ENCODE measurements around the gene IFNA7.
A peak's percentile ranks its signal among the peaks of the same experiment; 100 is the strongest.
"Not testable (repeated sequence)": the region's sequence is repeated elsewhere in the genome, so short reads cannot be mapped to it uniquely, and the experiment has no call there.

The IFNA7 gene

GRCh38 chr9:21174671-21175070 is 27.3 kb downstream of the IFNA7 start:
- no peak for DNase-seq

- no peak for DNase-seq
These were observed 29.8 kb downstream of the IFNA7 start for GRCh38 chr9:21172156-21172555.

- DNase-seq = no peak
These were observed 30.7 kb downstream of the IFNA7 start for GRCh38 chr9:21171351-21171750.

- DNase-seq = not testable (repeated sequence)
These were observed 35.4 kb downstream of the IFNA7 start, which contains the start of gene IFNA21 for GRCh38 chr9:21166560-21166959. IFNA21 (minus strand) TSS chr9:21166660; CDS start chr9:21166612, 48 bp downstream.

GRCh38 chr9:21165516-21165915 is 36.5 kb downstream of the IFNA7 start:
- no peak for DNase-seq

- DNase-seq = no peak
These were observed 41.8 kb downstream of the IFNA7 start for GRCh38 chr9:21160178-21160577.

GRCh38 chr9:21155501-21155900 is 46.5 kb downstream of the IFNA7 start:
- DNase-seq = no peak

GRCh38 chr9:21154018-21154608 is 47.9 kb downstream of the IFNA7 start:
- DNase-seq = peak; percentile 2

- DNase-seq = no peak
These were observed 48.5 kb downstream of the IFNA7 start for GRCh38 chr9:21153336-21154017.
